Measurements from ENCODE around the gene FOXP1. TPM values are rescaled to one million over a fixed set of nuclear protein-coding genes. Genes with fewer than 3 reads are reported as not detected.

The FOXP1 gene
- total RNA-seq, 1 experiment from 2014 or later, result 24.7 TPM

DNA sequence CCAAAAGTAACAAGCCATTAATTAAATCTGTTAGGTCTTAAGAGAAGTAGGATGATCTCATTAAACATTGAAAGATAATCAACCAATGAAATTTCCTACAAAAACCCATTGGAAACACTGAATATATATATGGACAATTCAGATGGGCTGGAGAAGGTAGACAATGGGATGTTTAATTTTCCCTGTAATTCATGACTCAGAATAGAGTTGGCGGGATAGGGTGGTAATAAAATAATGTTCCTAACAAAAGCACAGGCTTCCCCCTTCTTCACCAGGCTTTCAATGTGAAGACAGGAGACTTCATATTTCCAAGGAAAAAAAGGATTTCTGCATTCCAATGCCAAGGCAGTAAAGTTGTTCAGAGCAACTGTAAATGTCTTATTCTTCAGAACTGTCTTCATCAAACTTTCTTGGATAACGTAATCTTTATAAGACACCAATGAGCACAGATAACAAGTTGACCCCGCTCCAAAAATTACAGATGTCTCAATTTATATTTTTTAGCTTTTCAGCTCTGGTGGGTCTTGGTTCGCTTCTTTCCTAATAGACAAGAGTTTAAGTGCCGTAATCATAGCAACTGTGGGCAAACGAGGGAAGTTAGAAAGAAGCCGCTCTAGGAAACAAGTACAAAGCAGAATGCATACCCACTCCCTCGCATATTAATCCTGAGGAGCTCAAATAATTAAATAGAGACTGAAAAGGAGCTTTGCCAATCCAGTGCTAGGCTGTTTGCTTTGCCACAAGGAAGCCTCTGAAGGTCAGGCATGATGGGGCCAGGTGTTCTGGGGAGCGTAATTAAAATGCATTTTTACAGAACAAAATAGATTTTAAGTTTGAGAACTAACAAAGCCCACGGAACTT is 377.0 kb downstream of the FOXP1 start:
- Histone ChIP-seq H3K4me3 (ENCODE audit: insufficient read depth, low read depth, low read length) (no peak overlapping the region), H3K36me3 (replicated peaks; ENCODE audit: control insufficient read depth, insufficient read depth, low read length) (no peaks in the 10 kb centered on the region), H3K27me3 (ENCODE audit: control insufficient read depth, insufficient read depth, low read length) (no peaks in the 10 kb centered on the region)
- no peak for DNase-seq

DNA sequence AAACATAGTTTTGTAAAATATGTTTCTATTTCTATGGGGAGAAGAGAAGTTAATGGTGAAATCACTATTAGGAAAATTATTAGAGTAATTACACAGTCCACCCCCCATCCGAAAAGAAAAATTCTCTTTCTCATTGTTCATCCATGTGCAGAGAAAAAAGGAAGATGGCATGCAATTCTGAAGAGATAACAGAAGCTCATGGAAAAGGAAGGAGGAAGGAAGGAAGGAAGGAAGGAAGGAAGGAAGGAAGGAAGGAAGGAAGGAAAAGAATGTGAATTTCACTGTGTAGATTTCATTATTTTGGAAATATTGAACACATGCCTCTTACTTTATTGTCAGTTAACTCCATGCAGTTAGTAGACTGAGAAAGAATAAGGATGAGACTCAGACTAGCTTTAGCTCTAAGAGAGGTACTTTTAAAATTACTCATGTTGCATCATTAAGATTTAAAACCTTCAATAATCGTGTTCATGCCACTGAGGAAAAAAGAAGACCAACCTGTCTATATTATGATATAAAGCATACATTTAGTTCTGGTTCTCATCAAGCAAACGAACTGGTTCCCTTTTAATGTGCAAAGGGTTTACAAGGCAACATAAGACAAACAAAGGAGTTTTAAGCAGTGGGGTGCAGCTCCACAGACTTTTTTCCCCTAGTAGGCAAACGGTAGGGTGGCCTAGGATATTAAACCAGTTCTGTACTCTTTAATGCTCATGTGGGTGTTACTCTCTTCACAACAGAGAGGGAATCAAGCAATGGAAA is 379.6 kb downstream of the FOXP1 start:
- no peaks in the 10 kb centered on the region for H3K36me3 ChIP-seq (replicated peaks; ENCODE audit: control insufficient read depth, insufficient read depth, low read length)
- no peaks in the 10 kb centered on the region for H3K27me3 ChIP-seq (ENCODE audit: control insufficient read depth, insufficient read depth, low read length)
- H3K4me3 ChIP-seq (ENCODE audit: insufficient read depth, low read depth, low read length), result no peak overlapping the region
- no peak for DNase-seq

DNA sequence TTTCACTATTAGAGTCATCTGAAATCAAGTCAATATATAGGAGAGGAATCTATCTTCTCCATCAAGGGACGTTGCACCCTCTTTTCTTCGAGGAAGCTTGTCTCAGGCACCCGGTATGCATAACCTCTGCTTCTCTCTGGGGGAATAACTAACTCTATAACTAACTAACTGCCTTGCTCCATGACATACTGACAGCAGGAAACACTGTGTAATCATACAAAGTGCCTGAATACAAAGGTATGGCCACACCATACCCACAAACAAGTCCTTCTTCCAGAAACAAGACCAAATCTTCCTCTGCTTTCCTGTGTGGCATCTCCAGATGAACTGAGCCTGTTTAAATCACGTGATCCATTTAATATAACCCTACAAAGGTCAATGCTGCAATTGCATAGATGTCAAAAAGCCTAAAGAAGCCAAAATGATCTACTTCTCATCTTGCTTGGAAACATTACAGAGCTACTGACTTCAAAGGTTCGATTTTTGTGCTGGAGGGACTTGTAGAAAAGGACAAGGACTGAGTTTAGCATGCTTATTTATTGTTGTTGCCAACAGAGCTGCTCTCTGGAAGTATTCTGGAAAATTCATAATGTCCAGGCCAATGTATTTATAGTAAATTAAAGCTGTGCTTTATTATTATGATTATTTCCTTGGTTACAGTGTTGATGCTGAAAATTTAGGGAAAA is 380.5 kb downstream of the FOXP1 start:
- no peak for DNase-seq
- Histone ChIP-seq H3K27me3 (ENCODE audit: control insufficient read depth, insufficient read depth, low read length) (no peaks in the 10 kb centered on the region), H3K36me3 (replicated peaks; ENCODE audit: control insufficient read depth, insufficient read depth, low read length) (no peaks in the 10 kb centered on the region), H3K4me3 (ENCODE audit: insufficient read depth, low read depth, low read length) (no peak overlapping the region)

DNA sequence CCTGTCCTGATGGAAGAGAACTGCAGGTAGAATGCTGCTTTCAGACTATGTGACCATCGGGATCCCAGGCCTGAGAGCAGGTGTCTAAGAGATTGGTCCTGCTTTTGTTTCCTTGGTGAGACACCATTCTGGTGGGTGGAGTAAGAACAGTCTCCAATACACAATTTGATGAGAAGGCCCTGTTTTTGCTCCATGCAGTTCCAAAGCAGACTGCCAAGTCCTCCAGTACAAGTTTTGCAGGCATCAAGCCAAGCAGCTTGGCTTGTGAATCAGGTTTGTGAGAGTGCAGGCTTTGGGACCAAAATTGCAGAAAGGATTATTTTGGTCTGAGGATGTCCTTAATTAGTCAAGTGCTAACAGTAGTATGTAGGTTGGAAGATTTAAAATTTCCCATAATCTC is 381.6 kb downstream of the FOXP1 start:
- Histone ChIP-seq H3K36me3 (replicated peaks; ENCODE audit: control insufficient read depth, insufficient read depth, low read length) (no peaks in the 10 kb centered on the region), H3K4me3 (ENCODE audit: insufficient read depth, low read depth, low read length) (no peak overlapping the region), H3K27me3 (ENCODE audit: control insufficient read depth, insufficient read depth, low read length) (no peaks in the 10 kb centered on the region)
- DNase-seq, result no peak

DNA sequence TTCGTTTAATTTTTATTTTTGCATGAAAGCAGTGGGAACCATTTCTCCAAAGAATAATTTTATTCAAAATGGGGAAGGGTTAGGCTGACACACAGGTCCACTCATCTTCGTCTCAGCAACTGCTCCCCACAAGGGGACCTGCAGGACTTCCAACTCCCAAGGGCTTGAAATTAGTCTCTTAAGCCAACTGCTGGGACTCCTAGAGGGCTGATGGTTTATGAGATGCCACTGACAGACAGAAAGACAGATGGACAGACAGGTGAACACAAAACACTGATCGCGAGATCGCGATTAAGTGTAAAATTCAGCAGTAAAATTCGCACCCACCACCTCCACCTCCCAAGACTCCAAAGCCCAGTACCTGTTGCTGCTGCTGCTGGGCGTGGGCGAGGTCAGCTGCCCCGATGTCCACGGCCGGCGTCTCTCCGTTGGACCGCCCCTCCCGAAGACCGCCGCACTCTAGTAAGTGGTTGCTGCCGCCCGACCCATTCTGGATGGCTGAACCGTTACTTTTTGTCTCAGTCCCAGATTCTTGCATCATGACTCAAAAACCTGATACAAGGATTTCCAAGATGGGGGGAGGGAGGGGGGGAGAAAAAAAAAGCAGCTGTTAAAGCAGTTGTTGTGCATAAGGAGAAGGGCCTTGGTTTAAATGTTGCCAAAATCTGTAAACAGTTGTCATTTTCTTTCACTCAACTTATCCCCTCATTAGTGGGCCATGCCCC is 385.5 kb downstream of the FOXP1 start:
- DNase-seq, result no peak

DNA sequence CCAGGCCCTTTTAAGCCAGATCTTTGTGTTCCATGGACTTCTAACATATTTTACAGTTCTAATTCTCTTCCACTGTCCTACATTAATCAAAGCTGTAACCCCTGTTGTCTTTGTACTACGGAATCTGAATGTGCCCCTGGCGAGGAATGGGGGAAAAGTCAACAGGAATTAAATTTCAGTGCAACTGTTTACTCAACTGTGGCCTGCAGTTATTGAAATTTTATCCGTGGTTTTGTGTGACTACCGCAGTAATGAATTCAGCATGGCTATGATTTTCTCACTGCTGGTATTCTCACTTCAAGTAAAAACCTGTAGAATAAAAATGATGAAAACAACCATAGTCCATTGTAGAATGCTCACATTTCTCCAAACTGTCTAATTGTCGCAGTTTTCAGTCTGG is 388.0 kb downstream of the FOXP1 start:
- DNase-seq, result no peak
- Histone ChIP-seq H3K27me3 (ENCODE audit: control insufficient read depth, insufficient read depth, low read length) (no peaks in the 10 kb centered on the region), H3K36me3 (replicated peaks; ENCODE audit: control insufficient read depth, insufficient read depth, low read length) (no peaks in the 10 kb centered on the region), H3K4me3 (ENCODE audit: insufficient read depth, low read depth, low read length) (no peak overlapping the region)

More for the DNA sequence above, 385.5 kb downstream of the FOXP1 start:
- Histone ChIP-seq H3K36me3 (replicated peaks; ENCODE audit: control insufficient read depth, insufficient read depth, low read length) (no peaks in the 10 kb centered on the region), H3K4me3 (ENCODE audit: insufficient read depth, low read depth, low read length) (no peak overlapping the region), H3K27me3 (ENCODE audit: control insufficient read depth, insufficient read depth, low read length) (no peaks in the 10 kb centered on the region)

DNA sequence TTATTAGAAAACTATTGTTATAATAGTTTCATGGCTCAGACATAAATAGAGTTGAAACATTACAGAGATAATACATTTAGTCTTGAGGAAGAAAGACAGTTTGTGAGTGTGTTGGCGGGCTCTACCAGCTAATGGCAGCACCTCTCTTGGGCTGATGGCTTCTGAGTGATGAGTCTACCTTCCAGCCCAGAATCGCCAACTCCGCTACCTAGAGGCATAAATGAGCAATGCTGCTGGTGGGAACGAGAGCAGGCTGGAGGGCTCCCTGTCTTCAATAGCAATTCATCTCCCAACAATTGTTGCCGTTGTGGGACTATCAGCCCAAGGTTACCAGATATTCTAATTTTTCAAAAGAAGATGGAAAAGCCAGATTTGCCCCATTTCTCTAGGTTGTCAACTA is 388.7 kb downstream of the FOXP1 start:
- H3K4me3 ChIP-seq (ENCODE audit: insufficient read depth, low read depth, low read length), result no peak overlapping the region
- DNase-seq, result peak; percentile 69

DNA sequence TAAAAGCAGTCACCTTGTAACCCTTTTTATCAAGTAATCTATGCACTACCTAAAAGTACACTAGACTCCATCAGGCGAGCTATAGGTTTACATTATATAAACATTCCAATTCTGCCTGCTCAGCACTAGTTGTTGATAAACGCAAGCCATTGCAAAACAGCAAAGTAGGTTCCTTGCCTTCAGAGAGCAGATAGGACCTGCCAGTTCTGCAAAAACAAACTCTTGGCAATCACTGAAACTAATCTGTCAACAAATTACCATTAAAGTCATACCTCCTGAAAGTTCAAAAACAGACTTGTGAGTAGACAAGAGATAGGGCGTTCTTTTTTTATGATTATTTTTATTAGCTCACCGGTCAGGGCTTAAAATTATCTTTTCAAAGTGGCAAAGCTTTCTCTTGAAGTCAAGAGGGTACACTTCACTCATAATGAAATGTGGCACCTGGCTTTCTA is 392.5 kb downstream of the FOXP1 start:
- no peak for DNase-seq
- no peaks in the 10 kb centered on the region for H3K36me3 ChIP-seq (replicated peaks; ENCODE audit: control insufficient read depth, insufficient read depth, low read length)
- H3K27me3 ChIP-seq (ENCODE audit: control insufficient read depth, insufficient read depth, low read length), result no peaks in the 10 kb centered on the region
- H3K4me3 ChIP-seq (ENCODE audit: insufficient read depth, low read depth, low read length), result no peak overlapping the region

More for the DNA sequence above, 388.7 kb downstream of the FOXP1 start:
- Histone ChIP-seq H3K36me3 (replicated peaks; ENCODE audit: control insufficient read depth, insufficient read depth, low read length) (no peaks in the 10 kb centered on the region), H3K27me3 (ENCODE audit: control insufficient read depth, insufficient read depth, low read length) (no peaks in the 10 kb centered on the region)

DNA sequence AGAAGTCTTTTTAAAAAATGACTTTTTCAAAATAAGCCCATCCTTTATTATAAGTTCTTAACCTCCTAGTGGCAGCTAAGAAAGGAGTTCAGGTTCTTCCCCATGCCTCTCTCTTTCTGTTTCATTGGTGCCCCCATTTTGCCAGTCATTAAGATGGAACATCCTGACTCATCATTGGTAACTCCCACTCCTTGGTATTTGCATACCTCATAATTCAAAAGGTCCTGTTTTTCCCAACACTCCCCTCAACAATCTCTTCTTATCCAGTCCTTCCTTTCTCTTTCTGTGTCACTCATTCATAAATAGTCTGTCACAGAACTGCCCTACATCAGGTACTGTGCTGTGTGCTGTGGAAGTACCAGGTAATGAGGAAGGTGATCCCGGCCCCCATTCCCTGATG is 394.0 kb downstream of the FOXP1 start:
- Histone ChIP-seq H3K4me3 (ENCODE audit: insufficient read depth, low read depth, low read length) (no peak overlapping the region), H3K36me3 (replicated peaks; ENCODE audit: control insufficient read depth, insufficient read depth, low read length) (no peaks in the 10 kb centered on the region), H3K27me3 (ENCODE audit: control insufficient read depth, insufficient read depth, low read length) (no peaks in the 10 kb centered on the region)
- no peak for DNase-seq

DNA sequence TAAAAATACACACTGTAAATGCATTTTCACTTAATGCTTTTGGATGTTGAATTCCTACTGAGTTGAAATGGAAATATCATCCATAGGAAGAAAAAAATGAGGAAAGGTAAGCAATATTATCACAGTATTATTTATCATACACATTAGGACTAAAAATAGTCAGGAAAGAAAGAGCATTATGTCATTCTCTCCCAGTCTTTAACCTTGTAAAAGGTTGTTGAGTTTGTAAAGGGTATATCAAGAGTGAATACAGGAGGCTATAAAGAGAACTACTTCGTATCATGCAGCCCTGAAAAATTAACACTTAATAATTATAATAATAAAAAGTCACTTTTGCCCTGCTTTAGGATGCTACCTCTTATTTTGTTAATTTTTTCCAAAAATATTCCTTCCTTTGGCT is 395.8 kb downstream of the FOXP1 start:
- H3K27me3 ChIP-seq (ENCODE audit: control insufficient read depth, insufficient read depth, low read length), result no peaks in the 10 kb centered on the region
- no peak overlapping the region for H3K4me3 ChIP-seq (ENCODE audit: insufficient read depth, low read depth, low read length)
- DNase-seq, result no peak
- no peaks in the 10 kb centered on the region for H3K36me3 ChIP-seq (replicated peaks; ENCODE audit: control insufficient read depth, insufficient read depth, low read length)

DNA sequence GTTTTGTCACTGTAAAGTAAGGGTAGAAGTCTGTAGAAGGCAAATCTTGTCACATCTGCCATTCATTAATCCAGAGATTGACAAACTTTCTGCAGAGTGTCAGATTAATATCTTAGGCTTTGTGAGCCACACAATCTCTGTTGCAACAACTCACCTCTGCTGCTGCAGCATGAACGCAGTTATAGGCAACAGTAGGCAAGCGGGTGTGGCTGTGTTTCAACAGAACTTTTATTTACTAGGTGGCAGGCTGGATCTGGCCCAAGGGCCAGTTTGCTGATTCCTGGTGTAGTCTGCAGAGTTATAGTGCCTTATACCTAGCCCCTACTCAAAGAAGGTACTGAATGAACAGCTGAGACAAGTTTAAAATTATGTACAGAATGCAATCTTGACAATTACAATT is 396.7 kb downstream of the FOXP1 start:
- H3K36me3 ChIP-seq (replicated peaks; ENCODE audit: control insufficient read depth, insufficient read depth, low read length), result no peaks in the 10 kb centered on the region
- no peak overlapping the region for H3K4me3 ChIP-seq (ENCODE audit: insufficient read depth, low read depth, low read length)
- no peak for DNase-seq
- H3K27me3 ChIP-seq (ENCODE audit: control insufficient read depth, insufficient read depth, low read length), result no peaks in the 10 kb centered on the region

DNA sequence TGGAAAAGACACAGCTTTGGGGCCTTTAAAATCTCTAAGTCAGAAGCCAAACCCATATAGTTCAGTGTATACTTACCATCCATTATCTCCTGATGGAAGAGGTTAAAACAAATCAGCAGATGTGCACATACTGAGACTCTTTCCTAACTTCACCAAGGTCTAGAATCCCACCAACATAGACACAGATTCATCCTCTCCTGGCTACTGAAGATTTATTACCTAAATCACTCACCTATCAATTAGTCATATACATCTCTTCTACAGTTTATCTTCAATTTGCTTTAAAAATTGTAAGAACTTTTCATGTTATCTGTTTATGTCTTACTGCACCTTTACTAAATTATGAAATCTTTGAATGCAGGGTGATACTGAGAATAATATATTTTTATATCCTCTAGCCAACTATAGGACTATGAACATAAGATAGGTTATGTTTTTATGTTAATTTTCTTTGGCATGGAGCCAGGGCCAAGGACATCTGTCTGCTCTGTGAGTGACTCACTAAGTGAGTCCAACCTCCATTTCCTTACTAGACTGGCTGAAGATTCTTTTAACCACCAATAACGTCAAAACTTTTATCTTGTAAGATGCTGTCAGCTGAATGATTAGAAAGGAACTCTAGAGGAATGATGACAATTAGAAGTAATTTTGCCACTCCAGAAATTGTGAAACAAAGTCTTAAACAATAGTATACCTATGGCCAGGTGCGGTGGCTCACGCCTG is 397.6 kb downstream of the FOXP1 start:
- no peak for DNase-seq
- H3K36me3 ChIP-seq (replicated peaks; ENCODE audit: control insufficient read depth, insufficient read depth, low read length), result no peaks in the 10 kb centered on the region
- no peaks in the 10 kb centered on the region for H3K27me3 ChIP-seq (ENCODE audit: control insufficient read depth, insufficient read depth, low read length)

DNA sequence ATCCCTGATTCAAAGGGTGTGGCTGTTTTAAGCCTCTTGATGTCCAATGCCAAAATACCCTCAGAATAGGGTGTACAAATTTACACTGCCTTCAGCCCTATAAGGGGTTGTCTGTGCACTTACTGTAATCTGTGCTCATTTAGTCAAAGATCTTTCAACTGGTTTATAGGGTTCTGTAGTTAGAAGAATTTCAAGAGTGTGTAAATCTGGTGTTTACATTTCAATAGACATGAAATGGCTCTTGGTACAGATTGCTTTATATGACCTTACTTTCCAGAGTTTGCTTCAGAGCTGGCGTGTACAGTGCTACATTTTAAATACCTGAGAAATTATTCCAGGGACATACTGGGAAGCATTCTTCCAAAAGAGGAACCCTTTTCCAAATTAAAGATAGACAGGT is 399.3 kb downstream of the FOXP1 start:
- Histone ChIP-seq H3K4me3 (ENCODE audit: insufficient read depth, low read depth, low read length) (no peak overlapping the region), H3K27me3 (ENCODE audit: control insufficient read depth, insufficient read depth, low read length) (no peaks in the 10 kb centered on the region), H3K36me3 (replicated peaks; ENCODE audit: control insufficient read depth, insufficient read depth, low read length) (no peaks in the 10 kb centered on the region)
- DNase-seq, result no peak

More for the DNA sequence above, 397.6 kb downstream of the FOXP1 start:
- no peak overlapping the region for H3K4me3 ChIP-seq (ENCODE audit: insufficient read depth, low read depth, low read length)

DNA sequence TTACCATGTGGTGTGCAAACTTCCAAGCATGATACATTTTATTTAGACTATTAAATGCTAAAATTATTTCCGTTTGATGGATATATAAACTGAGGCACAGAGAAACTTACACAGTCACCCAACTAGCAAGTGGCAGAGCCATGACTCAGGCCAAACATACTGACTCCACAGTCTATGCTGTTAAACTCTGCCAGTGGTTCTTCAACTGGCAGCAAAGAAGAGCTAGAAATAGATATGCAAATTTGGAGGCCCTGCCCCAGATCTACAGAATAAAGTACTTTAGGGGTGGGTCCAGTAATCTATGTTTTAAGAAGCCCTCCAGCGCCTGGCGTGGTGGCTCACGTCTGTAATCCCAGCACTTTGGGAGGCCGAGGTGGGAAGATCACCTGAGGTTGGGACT is 400.0 kb downstream of the FOXP1 start:
- DNase-seq, result no peak
- Histone ChIP-seq H3K27me3 (ENCODE audit: control insufficient read depth, insufficient read depth, low read length) (no peaks in the 10 kb centered on the region), H3K36me3 (replicated peaks; ENCODE audit: control insufficient read depth, insufficient read depth, low read length) (no peaks in the 10 kb centered on the region)

More for the DNA sequence above, 400.0 kb downstream of the FOXP1 start:
- no peak overlapping the region for H3K4me3 ChIP-seq (ENCODE audit: insufficient read depth, low read depth, low read length)

All from H7 (cell line).